NCI-H69 (cell line): ENCODE results near the gene PPP1R12C.
"Not testable (repeated sequence)": the region's sequence is repeated elsewhere in the genome, so short reads cannot be mapped to it uniquely, and the experiment has no call there.

Experiments
- DNase-seq: peaks from one replicate; lab custom pipeline; 2025; lab: John Stamatoyannopoulos, UW

The PPP1R12C gene

GRCh38 chr19:55076321-55076720 lies 41.1 kb downstream of the PPP1R12C start:
- DNase-seq = no peak

- peak; percentile 18 for DNase-seq
These were observed 42.0 kb downstream of the PPP1R12C start, which contains the start of gene EPS8L1 for GRCh38 chr19:55075371-55075998. TSS of gene EPS8L1 (plus strand) at chr19:55075869. CDS start at chr19:55076445, 576 bp downstream.

GRCh38 chr19:55071913-55072312 lies 45.5 kb downstream of the PPP1R12C start:
- DNase-seq = no peak

GRCh38 chr19:55071129-55071502 lies 46.3 kb downstream of the PPP1R12C start:
- DNase-seq = no peak

GRCh38 chr19:55070466-55071128 lies 46.8 kb downstream of the PPP1R12C start:
- DNase-seq = no peak

- DNase-seq = no peak
These were observed 47.6 kb downstream of the PPP1R12C start for GRCh38 chr19:55069865-55070197.

- peak; percentile 77 for DNase-seq
These were observed 48.2 kb downstream of the PPP1R12C start for GRCh38 chr19:55068950-55069864.

GRCh38 chr19:55067869-55068268 lies 49.6 kb downstream of the PPP1R12C start:
- DNase-seq = no peak

- DNase-seq = peak; percentile 47
These were observed 51.2 kb downstream of the PPP1R12C start for GRCh38 chr19:55066107-55066709.

- peak; percentile 13 for DNase-seq
These were observed 51.9 kb downstream of the PPP1R12C start for GRCh38 chr19:55065516-55065915.

GRCh38 chr19:55063492-55063843 lies 54.0 kb downstream of the PPP1R12C start:
- DNase-seq = no peak

GRCh38 chr19:55062735-55063491 lies 54.5 kb downstream of the PPP1R12C start, which contains the start of gene RDH13:
TSS of gene RDH13 (minus strand) at chr19:55063148. CDS start at chr19:55063032, 116 bp downstream.
- peak; percentile 98 for DNase-seq

- not testable (repeated sequence) for DNase-seq
These were observed 57.1 kb downstream of the PPP1R12C start for GRCh38 chr19:55060287-55060686.

- DNase-seq = peak; percentile 3
These were observed 58.4 kb downstream of the PPP1R12C start for GRCh38 chr19:55058781-55059610.

GRCh38 chr19:55056827-55057226 lies 60.6 kb downstream of the PPP1R12C start:
- no peak for DNase-seq

- no peak for DNase-seq
These were observed 63.7 kb downstream of the PPP1R12C start for GRCh38 chr19:55053735-55054134.

- DNase-seq = no peak
These were observed 66.5 kb downstream of the PPP1R12C start for GRCh38 chr19:55050749-55051532.

- DNase-seq = no peak
These were observed 69.0 kb downstream of the PPP1R12C start for GRCh38 chr19:55048446-55048845.

GRCh38 chr19:55047951-55048350 lies 69.5 kb downstream of the PPP1R12C start:
- no peak for DNase-seq
